Endothelial cell of umbilical vein (primary cell): ENCODE measurements around the gene VRK1. TPM values are rescaled to one million over a fixed set of nuclear protein-coding genes. Genes with fewer than 3 reads are reported as not detected.

ENCODE experiments used
- BruUV-seq: library from RNA; stranded (reverse); fragments of 400-500 nt; replicated peaks from 2 replicates; lab custom pipeline; 2021; lab: Mats Ljungman, UMichigan
- CTCF ChIA-PET: fragments of 300-600, 350-600 bp; sonication (Branson Sonifier 250); formaldehyde crosslinking; loops from one replicate; lab custom pipeline; 2021; ENCODE audit warnings: antibody characterized with exemption, inconsistent platforms; lab: Charles Lee
- POLR2A ChIA-PET: fragments of 300-600, 350-600 bp; sonication (Branson Sonifier 250); formaldehyde crosslinking; loops from one replicate; lab custom pipeline; 2021; ENCODE audit warnings: antibody characterized with exemption, inconsistent platforms; lab: Charles Lee
- DNase-seq: peaks from one replicate; pipeline ENCODE4 v3.0.0-alpha.2; 2011; ENCODE audit warnings: low read depth, low spot score
- FAIRE-seq: peaks from 2 replicates; lab custom pipeline; 2011; peaks lifted over from hg19 to GRCh38; lab: Jason Lieb, UNC
- H2AFZ ChIP-seq: 2 replicates; pipeline ENCODE4 v1.6.0; 2012; ENCODE audit warnings: low read depth, low read length, control low read depth, inconsistent platforms
- H3K27ac ChIP-seq: 2 replicates; pipeline ENCODE4 v1.5.1; 2011; ENCODE audit warnings: low read depth, mild to moderate bottlenecking, control low read depth, low read length, moderate library complexity; ENCODE audit not compliant: insufficient read depth
- H3K27me3 ChIP-seq, 2 experiments: 2 replicates each; pipeline versions ENCODE4 v1.6.0 to v1.6.1; 2011; ENCODE audit warnings: low read length in 2 of 2, mixed read lengths in 1 of 2; ENCODE audit not compliant: control insufficient read depth in 2 of 2, insufficient read depth in 2 of 2
- H3K36me3 ChIP-seq, 2 experiments: 2 replicates in 1 of 2; 3 replicates in 1 of 2; pipeline ENCODE4 v1.5.1; 2011; ENCODE audit warnings: low read length in 2 of 2, mild to moderate bottlenecking in 1 of 2, moderate library complexity in 1 of 2; ENCODE audit not compliant: control insufficient read depth in 2 of 2, insufficient read depth in 2 of 2; ENCODE audit errors: extremely low read depth in 1 of 2
- H3K4me1 ChIP-seq: 3 replicates; pipeline ENCODE4 v1.5.1; 2011; ENCODE audit warnings: mild to moderate bottlenecking, low read length; ENCODE audit not compliant: control insufficient read depth, insufficient read depth; ENCODE audit errors: extremely low read depth
- H3K4me2 ChIP-seq: 2 replicates; pipeline ENCODE4 v1.6.1; 2011; ENCODE audit warnings: low read length, control low read depth, mixed read lengths; ENCODE audit not compliant: insufficient read depth
- H3K4me3 ChIP-seq, 3 experiments: fragments of 200-600 bp in 1 of 3; sonication (generic), shearing (Covaris generic) in 1 of 3; replicated peaks in 1 of 3; 2 replicates each; pipeline ENCODE4 v1.5.1; 2011 to 2016; ENCODE audit warnings: control low read depth in 3 of 3, low read length in 3 of 3, mild to moderate bottlenecking in 2 of 3, inconsistent platforms in 1 of 3, low read depth in 1 of 3, moderate library complexity in 1 of 3; ENCODE audit not compliant: insufficient read depth in 1 of 3
- H3K79me2 ChIP-seq: 2 replicates; pipeline ENCODE4 v1.6.0; 2012; ENCODE audit warnings: low read length, inconsistent platforms; ENCODE audit not compliant: control insufficient read depth, insufficient read depth
- H3K9ac ChIP-seq: replicated peaks from 2 replicates; pipeline ENCODE3; 2011; ENCODE audit warnings: low read length, control low read depth; ENCODE audit not compliant: insufficient read depth; ENCODE audit errors: extremely low read depth
- H3K9me1 ChIP-seq: replicated peaks from 3 replicates; pipeline ENCODE4 v1.6.0; 2011; ENCODE audit warnings: mild to moderate bottlenecking, low read length; ENCODE audit not compliant: control insufficient read depth, insufficient read depth; ENCODE audit errors: extremely low read depth
- H3K9me3 ChIP-seq: replicated peaks from 2 replicates; pipeline ENCODE4 v1.5.1; 2012; ENCODE audit warnings: low read length, inconsistent platforms; ENCODE audit not compliant: control insufficient read depth, insufficient read depth
- H4K20me1 ChIP-seq: replicated peaks from 2 replicates; pipeline ENCODE3; 2011; ENCODE audit warnings: mild to moderate bottlenecking, low read length; ENCODE audit not compliant: control insufficient read depth, insufficient read depth; ENCODE audit errors: extremely low read depth
- CTCF ChIP-seq, 2 donors: IDR thresholded peaks; 1 replicate in 1 of 2; 2 replicates in 1 of 2; pipeline ENCODE4 v1.5.1; 2011; ENCODE audit warnings: low read length in 2 of 2, mild to moderate bottlenecking in 2 of 2, moderate library complexity in 2 of 2, control low read depth in 1 of 2, inconsistent platforms in 1 of 2, low read depth in 1 of 2; ENCODE audit not compliant: insufficient read depth in 1 of 2; ENCODE audit errors: extremely low read depth in 1 of 2
- EZH2 ChIP-seq: IDR thresholded peaks from 2 replicates; pipeline ENCODE4 v1.6.1; 2012; ENCODE audit warnings: borderline replicate concordance, low read depth, mild to moderate bottlenecking, moderate library complexity, low read length, inconsistent platforms; ENCODE audit not compliant: severe bottlenecking
- FOS ChIP-seq: IDR thresholded peaks from 2 replicates; pipeline ENCODE4 v1.6.1; 2011; ENCODE audit warnings: mild to moderate bottlenecking, low read length, moderate library complexity, borderline replicate concordance; ENCODE audit not compliant: insufficient read depth
- GATA2 ChIP-seq: IDR thresholded peaks from 2 replicates; pipeline ENCODE4 v1.7.0; 2011; ENCODE audit warnings: low read depth, mild to moderate bottlenecking, moderate library complexity, mixed read lengths, low read length; ENCODE audit not compliant: insufficient read length, insufficient read depth
- JUN ChIP-seq: IDR thresholded peaks from 2 replicates; pipeline ENCODE4 v1.6.1; 2011; ENCODE audit warnings: borderline replicate concordance, low read depth; ENCODE audit not compliant: insufficient read length, insufficient read depth
- MAX ChIP-seq: IDR thresholded peaks from 2 replicates; pipeline ENCODE4 v1.6.1; 2011; ENCODE audit not compliant: insufficient read depth, insufficient read length
- MYC ChIP-seq: IDR thresholded peaks from one replicate; pipeline ENCODE4 v1.6.1; 2011; ENCODE audit warnings: mild to moderate bottlenecking, low read depth, low read length
- POLR2A ChIP-seq: IDR thresholded peaks from 2 replicates; pipeline ENCODE4 v1.6.1; 2012; ENCODE audit warnings: low read depth, mild to moderate bottlenecking, control low read depth, low read length
- POLR2AphosphoS5 ChIP-seq: IDR thresholded peaks from 2 replicates; pipeline ENCODE4 v1.6.1; 2012; ENCODE audit warnings: low read depth, mild to moderate bottlenecking, control low read depth, low read length, moderate library complexity; ENCODE audit not compliant: insufficient read depth
- dilution Hi-C: fragments of 300-500 bp; cut with MboI; formaldehyde crosslinking; loops from one replicate; pipeline ENCODE4 v1.15.0; 2019; ENCODE audit warnings: low sequenced_read_pairs; ENCODE audit not compliant: extremely low pct_ligation_motif_present
- intact Hi-C: fragments of 100-400 bp; cut with micrococcal nuclease; formaldehyde crosslinking; loops from one replicate; pipeline ENCODE4 v1.10.0; 2022
- polyA plus RNA-seq, 4 experiments: library from polyadenylated mRNA; depleted of rRNA in 3 of 4; stranded (reverse) in 3 of 4; unstranded in 1 of 4; fragments of >200 nt; gene quantifications; 2 replicates each; pipeline versions ENCODE4 v1.2.1 to v1.2.3, GENCODE V29; 2011 to 2012; ENCODE audit warnings: missing spikeins in 1 of 4
- total RNA-seq: library from RNA; stranded (reverse); gene quantifications from 2 replicates; pipeline ENCODE4 v1.2.3, GENCODE V29; 2021

The VRK1 gene
- total and polyA plus RNA-seq, 2 donors (not counting 3 experiments of a cell fraction or from before 2014, with no cell fraction given) = 7.1 to 31.7 TPM

- Histone ChIP-seq H3K9me1 (no peaks in the 10 kb centered on the region), H3K36me3 (no peaks in the 10 kb centered on the region), H3K4me2 (no peak overlapping the region), H3K4me1 (no peaks in the 10 kb centered on the region), H3K9ac (no peak overlapping the region), H2AFZ (no peak overlapping the region), H3K4me3 (no peak overlapping the region), H4K20me1 (no peaks in the 10 kb centered on the region), H3K9me3 (no peaks in the 10 kb centered on the region), H3K27ac (no peak overlapping the region), H3K27me3 (no peaks in the 10 kb centered on the region), H3K79me2 (no peaks in the 10 kb centered on the region)
- TF ChIP-seq POLR2AphosphoS5 = no peak
- TF ChIP-seq EZH2 = no peak
- no peak for TF ChIP-seq MYC
- no peak for TF ChIP-seq FOS
- TF ChIP-seq CTCF (IDR thresholded peaks at IDR 0.05; ENCODE audit: extremely low read depth in 1 of 2, insufficient read depth in 1 of 2, low read depth in 1 of 2, low read length in 2 of 2) = no peak
- no peak for TF ChIP-seq POLR2A
- TF ChIP-seq MAX = no peak
- TF ChIP-seq JUN = no peak
- no peak for TF ChIP-seq GATA2
- ChIA-PET POLR2A (no interaction called here), CTCF (interaction anchor here (0.6 to 0.7 kb wide), 2 partner anchors 15 to 38 kb away, joined by 3 to 5 read pairs; no protein-coding TSS in a partner anchor)
- dilution Hi-C loops (no loop called here), intact Hi-C loops (no loop called here)
- no TSS peak for BruUV-seq
- no peak for DNase-seq
- no peak for FAIRE-seq
Measured at GRCh38 chr14:96783043-96783914, 13.9 kb upstream of the VRK1 start.
